CD4-positive, alpha-beta T cell (primary cell): ENCODE data around the gene SPATA16. TPM values are rescaled to one million over a fixed set of nuclear protein-coding genes. Genes with fewer than 3 reads are reported as not detected.

Experiments used
- ATAC-seq: fragments of 200-7000 bp; cut with Tn5 transposase; one replicate; pipeline ENCODE4 v1.10.0; 2022; ENCODE audit warnings: mild to moderate bottlenecking; ENCODE audit not compliant: poor library complexity
- CTCF ChIA-PET: fragments of 350-600 bp; sonication (Branson Sonifier 250); formaldehyde crosslinking; loops from one replicate; lab custom pipeline; 2021; ENCODE audit warnings: antibody characterized with exemption, inconsistent platforms; lab: Charles Lee
- POLR2A ChIA-PET: fragments of 350-600 bp; sonication (Branson Sonifier 250); formaldehyde crosslinking; loops from one replicate; lab custom pipeline; 2021; ENCODE audit warnings: antibody characterized with exemption, inconsistent platforms; lab: Charles Lee
- DNase-seq, 14 experiments: peaks; one replicate each; pipeline ENCODE4 v3.0.0-alpha.2; 2013 to 2020; ENCODE audit warnings: mixed read lengths in 2 of 14
- H3K27ac ChIP-seq, 2 donors: one replicate each; pipeline versions ENCODE4 v1.5.1 to v1.7.0; 2013; ENCODE audit warnings: low read length in 2 of 2, low read depth in 1 of 2, mild to moderate bottlenecking in 1 of 2
- H3K27me3 ChIP-seq, 2 experiments: 1 replicate in 1 of 2; 2 replicates in 1 of 2; pipeline versions ENCODE4 v1.6.1 to v1.7.0; 2013; ENCODE audit warnings: low read length in 2 of 2, control low read depth in 1 of 2, mild to moderate bottlenecking in 1 of 2, moderate library complexity in 1 of 2; ENCODE audit not compliant: insufficient read depth in 2 of 2, control insufficient read depth in 1 of 2
- H3K36me3 ChIP-seq: one replicate; pipeline ENCODE4 v1.6.1; 2013; ENCODE audit warnings: low read length, control low read depth; ENCODE audit not compliant: insufficient read depth
- H3K4me1 ChIP-seq: one replicate; pipeline ENCODE4 v1.6.1; 2013; ENCODE audit warnings: low read length, control low read depth; ENCODE audit not compliant: insufficient read depth
- H3K4me3 ChIP-seq: one replicate; pipeline ENCODE4 v1.5.1; 2013; ENCODE audit warnings: mild to moderate bottlenecking, low read length, moderate library complexity
- H3K9me3 ChIP-seq, 2 experiments: 1 replicate in 1 of 2; 2 replicates in 1 of 2; pipeline versions ENCODE4 v1.6.1 to v1.7.0; 2013; ENCODE audit warnings: low read length in 2 of 2, mild to moderate bottlenecking in 2 of 2, control low read depth in 1 of 2, moderate library complexity in 1 of 2; ENCODE audit not compliant: control insufficient read depth in 1 of 2, insufficient read depth in 1 of 2
- H3K27ac Mint-ChIP-seq: one replicate; pipeline ENCODE4 v1.8.0; 2020; ENCODE audit warnings: mixed read lengths
- H3K27me3 Mint-ChIP-seq: one replicate; pipeline ENCODE4 v1.8.0; 2021; ENCODE audit warnings: mixed read lengths
- H3K36me3 Mint-ChIP-seq: one replicate; pipeline ENCODE4 v1.8.0; 2021; ENCODE audit warnings: low read depth, mixed read lengths
- H3K4me1 Mint-ChIP-seq: one replicate; pipeline ENCODE4 v1.8.0; 2021; ENCODE audit warnings: low read depth, mixed read lengths
- H3K4me3 Mint-ChIP-seq: one replicate; pipeline ENCODE4 v1.8.0; 2020; ENCODE audit warnings: mild to moderate bottlenecking, mixed read lengths
- H3K9me3 Mint-ChIP-seq: one replicate; pipeline ENCODE4 v1.8.0; 2020; ENCODE audit warnings: mixed read lengths
- CTCF ChIP-seq: fragments of 200-600 bp; IDR thresholded peaks from one replicate; pipeline ENCODE4 v1.8.0; 2022; ENCODE audit warnings: antibody characterized with exemption, mild to moderate bottlenecking
- intact Hi-C, 2 experiments: fragments of 100-400 bp; cut with DNase I in 1 of 2; cut with micrococcal nuclease in 1 of 2; formaldehyde crosslinking; loops; one replicate each; pipeline versions ENCODE4 v1.15.1 to v1.9.0; 2023 to 2025; cut with DNase I, micrococcal nuclease
- total RNA-seq, 174 experiments: library from RNA in 2 of 174; stranded (reverse) in 2 of 174; gene quantifications; one replicate each; pipeline ENCODE4 v1.2.3 and lab custom pipeline; 2021 to 2026

The SPATA16 gene
- total RNA-seq, 2 experiments from 2014 or later = not detected

- Histone ChIP-seq H3K27me3 (no peaks in the 10 kb centered on the region), H3K4me3 (no peak overlapping the region), H3K27ac (no peak overlapping the region), H3K36me3 (no peaks in the 10 kb centered on the region), H3K4me1 (no peaks in the 10 kb centered on the region), H3K9me3 (peaks cover 0 to 4% of the 10 kb centered on the region in 2 experiments)
- H3K9me3 Mint-ChIP-seq = peaks cover 13% of the 10 kb centered on the region
- H3K27ac Mint-ChIP-seq = no peak overlapping the region
- H3K27me3 Mint-ChIP-seq = no peaks in the 10 kb centered on the region
- no peak for TF ChIP-seq CTCF
- ATAC-seq = no peak
- H3K4me3 Mint-ChIP-seq = no peak overlapping the region
- DNase-seq = no peak
- H3K36me3 Mint-ChIP-seq = no peaks in the 10 kb centered on the region
- ChIA-PET CTCF (no interaction called here), POLR2A (no interaction called here)
- intact Hi-C loops = no loop called here
- no peaks in the 10 kb centered on the region for H3K4me1 Mint-ChIP-seq
Measured at GRCh38 chr3:173066044-173067004, 74.7 kb downstream of the SPATA16 start.

GRCh38 chr3:173065543-173065981 is 75.5 kb downstream of the SPATA16 start:
- ATAC-seq (no peak), DNase-seq (no peak)
- peaks cover 11% of the 10 kb centered on the region for H3K9me3 Mint-ChIP-seq
- no peaks in the 10 kb centered on the region for H3K27me3 Mint-ChIP-seq
- Histone ChIP-seq H3K4me3 (no peak overlapping the region), H3K4me1 (no peaks in the 10 kb centered on the region), H3K27ac (no peak overlapping the region), H3K27me3 (no peaks in the 10 kb centered on the region), H3K36me3 (no peaks in the 10 kb centered on the region), H3K9me3 (peaks cover 0 to 4% of the 10 kb centered on the region in 2 experiments)
- H3K27ac Mint-ChIP-seq = no peak overlapping the region
- H3K4me3 Mint-ChIP-seq = no peak overlapping the region
- no peaks in the 10 kb centered on the region for H3K36me3 Mint-ChIP-seq
- no peaks in the 10 kb centered on the region for H3K4me1 Mint-ChIP-seq
- no peak for TF ChIP-seq CTCF
- ChIA-PET CTCF (no interaction called here), POLR2A (no interaction called here)
- intact Hi-C loops = no loop called here

DNA sequence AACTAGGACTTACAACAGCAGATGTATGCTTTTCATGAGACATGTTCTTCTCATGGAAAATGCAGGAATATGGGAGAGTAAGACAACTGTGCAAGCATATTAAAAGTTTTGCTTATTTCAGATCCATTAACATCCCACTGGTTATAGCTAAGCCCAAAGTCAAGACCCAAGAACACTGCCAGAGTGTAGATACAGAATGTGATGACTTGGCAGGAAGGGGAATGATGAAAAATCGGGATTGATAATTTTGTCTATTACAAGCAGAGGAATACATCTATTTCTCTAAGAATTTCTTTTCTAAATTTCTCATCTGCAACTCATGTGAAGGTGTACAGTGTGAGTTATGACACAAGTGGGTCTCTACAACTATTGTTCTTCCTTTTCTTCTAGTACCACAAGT is 76.4 kb downstream of the SPATA16 start:
- no peak overlapping the region for H3K4me3 Mint-ChIP-seq
- Histone ChIP-seq H3K27ac (no peak overlapping the region), H3K9me3 (peaks cover 0 to 4% of the 10 kb centered on the region in 2 experiments), H3K36me3 (no peaks in the 10 kb centered on the region), H3K4me1 (no peaks in the 10 kb centered on the region), H3K4me3 (no peak overlapping the region), H3K27me3 (no peaks in the 10 kb centered on the region)
- peaks cover 8% of the 10 kb centered on the region for H3K9me3 Mint-ChIP-seq
- ChIA-PET CTCF (no interaction called here), POLR2A (no interaction called here)
- ATAC-seq (no peak), DNase-seq (no peak)
- TF ChIP-seq CTCF = no peak
- no peaks in the 10 kb centered on the region for H3K27me3 Mint-ChIP-seq
- no peaks in the 10 kb centered on the region for H3K36me3 Mint-ChIP-seq
- H3K27ac Mint-ChIP-seq = no peak overlapping the region
- intact Hi-C loops = no loop called here
- H3K4me1 Mint-ChIP-seq = no peaks in the 10 kb centered on the region
